ENCODE measurements around the gene THADA.

The THADA gene

DNA sequence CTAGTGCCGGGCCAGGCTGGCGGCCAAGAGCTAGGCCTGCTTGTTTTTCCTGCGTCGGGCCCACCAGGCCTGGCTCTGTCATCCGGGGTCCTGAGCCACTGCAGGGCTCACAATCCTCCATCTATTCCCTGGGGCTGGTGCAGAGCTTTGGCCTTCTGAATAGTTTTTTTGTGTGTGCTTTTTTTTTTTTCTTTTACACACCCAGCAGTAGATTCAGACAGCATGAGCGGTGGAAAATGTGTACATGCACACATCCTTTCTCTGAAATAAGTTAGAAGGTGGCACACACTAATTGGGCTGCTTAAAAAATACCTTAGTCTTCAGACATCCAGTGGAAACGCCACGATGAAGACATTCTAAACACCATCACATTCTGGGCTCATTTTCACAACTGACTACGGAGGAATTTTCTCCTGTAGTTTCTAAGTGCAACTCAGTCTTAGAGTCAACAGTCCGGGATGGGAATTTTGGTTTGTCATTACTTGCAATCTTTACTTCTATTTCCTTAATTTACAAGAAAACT lies 375.5 kb downstream of the THADA start:
- no peaks in the 10 kb centered on the region for H3K9me3 ChIP-seq (ENCODE audit: control insufficient read depth, insufficient read depth, low read depth, low read length)
- ChIA-PET CTCF (interaction anchor here (0.9 to 5.3 kb wide), 6 partner anchors 9 to 264 kb away, joined by 3 to 25 read pairs (median 4); no protein-coding TSS in a partner anchor), POLR2A (interaction anchor here (0.7 to 2.4 kb wide), 6 partner anchors 13 to 242 kb away, joined by 3 to 10 read pairs (median 4); no protein-coding TSS in a partner anchor)
- peaks cover 3 to 31% of the 10 kb centered on the region in 2 experiments; a peak in 1 of 3 replicates for H3K36me3 ChIP-seq (ENCODE audit: control insufficient read depth in 2 of 2, insufficient read depth in 1 of 2, low read length in 2 of 2)
- peaks cover 27% of the 10 kb centered on the region for H3K4me1 ChIP-seq (ENCODE audit: control insufficient read depth, insufficient read depth, low read length)
- TF ChIP-seq, protein P1, sequence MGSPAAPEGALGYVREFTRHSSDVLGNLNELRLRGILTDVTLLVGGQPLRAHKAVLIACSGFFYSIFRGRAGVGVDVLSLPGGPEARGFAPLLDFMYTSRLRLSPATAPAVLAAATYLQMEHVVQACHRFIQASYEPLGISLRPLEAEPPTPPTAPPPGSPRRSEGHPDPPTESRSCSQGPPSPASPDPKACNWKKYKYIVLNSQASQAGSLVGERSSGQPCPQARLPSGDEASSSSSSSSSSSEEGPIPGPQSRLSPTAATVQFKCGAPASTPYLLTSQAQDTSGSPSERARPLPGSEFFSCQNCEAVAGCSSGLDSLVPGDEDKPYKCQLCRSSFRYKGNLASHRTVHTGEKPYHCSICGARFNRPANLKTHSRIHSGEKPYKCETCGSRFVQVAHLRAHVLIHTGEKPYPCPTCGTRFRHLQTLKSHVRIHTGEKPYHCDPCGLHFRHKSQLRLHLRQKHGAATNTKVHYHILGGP (tag by site-specific recombination; IDR thresholded peaks at IDR 0.05): no peak
- TF ChIP-seq ZNF362 (tag by site-specific recombination; IDR thresholded peaks at IDR 0.05): 0 out of 2 replicates have a peak, but pooled peaks have one; percentile 44
- TF ChIP-seq ZSCAN4 (tag by site-specific recombination; IDR thresholded peaks at IDR 0.05): 0 out of 2 replicates have a peak, but pooled peaks have one; percentile 6
- no peak for TF ChIP-seq ZNF791 (tag by site-specific recombination; IDR thresholded peaks at IDR 0.05)
- TF ChIP-seq ZNF777 (tag by site-specific recombination; IDR thresholded peaks at IDR 0.05; ENCODE audit: borderline replicate concordance): no peak
- TF ChIP-seq ZNF571 (tag by site-specific recombination; IDR thresholded peaks at IDR 0.05): no peak
- no peak for TF ChIP-seq ZNF211 (tag by site-specific recombination; IDR thresholded peaks at IDR 0.05; ENCODE audit: low read depth)
- TF ChIP-seq ZNF133 (tag by site-specific recombination; IDR thresholded peaks at IDR 0.05): no peak
- peak; percentile 76; the same call in 1 of the 2 replicates for TF ChIP-seq ZFP69B (tag by site-specific recombination; IDR thresholded peaks at IDR 0.05)
- TF ChIP-seq ZNF366 (tag by site-specific recombination; conservative IDR thresholded peaks at IDR 0.05): no peak
- TF ChIP-seq PBX3 (CRISPR knock-in tag; IDR thresholded peaks at IDR 0.05): 0 out of 2 replicates have a peak, but pooled peaks have one; percentile 10
- no peak for TF ChIP-seq GFI1B (tag by site-specific recombination; IDR thresholded peaks at IDR 0.05)
- TF ChIP-seq GLIS1 (tag by site-specific recombination; IDR thresholded peaks at IDR 0.05): no peak
- TF ChIP-seq ZBTB7A (tag by site-specific recombination; IDR thresholded peaks at IDR 0.05; ENCODE audit: low read depth): no peak
- TF ChIP-seq, protein P2, sequence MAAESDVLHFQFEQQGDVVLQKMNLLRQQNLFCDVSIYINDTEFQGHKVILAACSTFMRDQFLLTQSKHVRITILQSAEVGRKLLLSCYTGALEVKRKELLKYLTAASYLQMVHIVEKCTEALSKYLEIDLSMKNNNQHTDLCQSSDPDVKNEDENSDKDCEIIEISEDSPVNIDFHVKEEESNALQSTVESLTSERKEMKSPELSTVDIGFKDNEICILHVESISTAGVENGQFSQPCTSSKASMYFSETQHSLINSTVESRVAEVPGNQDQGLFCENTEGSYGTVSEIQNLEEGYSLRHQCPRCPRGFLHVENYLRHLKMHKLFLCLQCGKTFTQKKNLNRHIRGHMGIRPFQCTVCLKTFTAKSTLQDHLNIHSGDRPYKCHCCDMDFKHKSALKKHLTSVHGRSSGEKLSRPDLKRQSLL (tag by site-specific recombination; IDR thresholded peaks at IDR 0.05): peak; percentile 89; the same call in 1 of the 2 replicates
- no peak for TF ChIP-seq ZNF202 (tag by site-specific recombination; IDR thresholded peaks at IDR 0.05; ENCODE audit: borderline replicate concordance)
- TF ChIP-seq OSR2 (tag by site-specific recombination; IDR thresholded peaks at IDR 0.05): no peak
- no peak for TF ChIP-seq ZNF555 (tag by site-specific recombination; conservative IDR thresholded peaks at IDR 0.05)
- TF ChIP-seq, protein P3, sequence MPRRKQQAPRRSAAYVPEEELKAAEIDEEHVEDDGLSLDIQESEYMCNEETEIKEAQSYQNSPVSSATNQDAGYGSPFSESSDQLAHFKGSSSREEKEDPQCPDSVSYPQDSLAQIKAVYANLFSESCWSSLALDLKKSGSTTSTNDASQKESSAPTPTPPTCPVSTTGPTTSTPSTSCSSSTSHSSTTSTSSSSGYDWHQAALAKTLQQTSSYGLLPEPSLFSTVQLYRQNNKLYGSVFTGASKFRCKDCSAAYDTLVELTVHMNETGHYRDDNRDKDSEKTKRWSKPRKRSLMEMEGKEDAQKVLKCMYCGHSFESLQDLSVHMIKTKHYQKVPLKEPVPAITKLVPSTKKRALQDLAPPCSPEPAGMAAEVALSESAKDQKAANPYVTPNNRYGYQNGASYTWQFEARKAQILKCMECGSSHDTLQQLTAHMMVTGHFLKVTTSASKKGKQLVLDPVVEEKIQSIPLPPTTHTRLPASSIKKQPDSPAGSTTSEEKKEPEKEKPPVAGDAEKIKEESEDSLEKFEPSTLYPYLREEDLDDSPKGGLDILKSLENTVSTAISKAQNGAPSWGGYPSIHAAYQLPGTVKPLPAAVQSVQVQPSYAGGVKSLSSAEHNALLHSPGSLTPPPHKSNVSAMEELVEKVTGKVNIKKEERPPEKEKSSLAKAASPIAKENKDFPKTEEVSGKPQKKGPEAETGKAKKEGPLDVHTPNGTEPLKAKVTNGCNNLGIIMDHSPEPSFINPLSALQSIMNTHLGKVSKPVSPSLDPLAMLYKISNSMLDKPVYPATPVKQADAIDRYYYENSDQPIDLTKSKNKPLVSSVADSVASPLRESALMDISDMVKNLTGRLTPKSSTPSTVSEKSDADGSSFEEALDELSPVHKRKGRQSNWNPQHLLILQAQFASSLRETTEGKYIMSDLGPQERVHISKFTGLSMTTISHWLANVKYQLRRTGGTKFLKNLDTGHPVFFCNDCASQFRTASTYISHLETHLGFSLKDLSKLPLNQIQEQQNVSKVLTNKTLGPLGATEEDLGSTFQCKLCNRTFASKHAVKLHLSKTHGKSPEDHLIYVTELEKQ (tag by site-specific recombination; IDR thresholded peaks at IDR 0.05; ENCODE audit: borderline replicate concordance): no peak
- no peak for TF ChIP-seq ZNF350 (tag by site-specific recombination; IDR thresholded peaks at IDR 0.05)
- TF ChIP-seq, protein P4, sequence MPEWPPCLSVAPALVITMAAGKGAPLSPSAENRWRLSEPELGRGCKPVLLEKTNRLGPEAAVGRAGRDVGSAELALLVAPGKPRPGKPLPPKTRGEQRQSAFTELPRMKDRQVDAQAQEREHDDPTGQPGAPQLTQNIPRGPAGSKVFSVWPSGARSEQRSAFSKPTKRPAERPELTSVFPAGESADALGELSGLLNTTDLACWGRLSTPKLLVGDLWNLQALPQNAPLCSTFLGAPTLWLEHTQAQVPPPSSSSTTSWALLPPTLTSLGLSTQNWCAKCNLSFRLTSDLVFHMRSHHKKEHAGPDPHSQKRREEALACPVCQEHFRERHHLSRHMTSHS (tag by site-specific recombination; IDR thresholded peaks at IDR 0.05): no peak
- 0 out of 2 replicates have a peak, but pooled peaks have one; percentile 77 for TF ChIP-seq ZNF692 (tag by site-specific recombination; IDR thresholded peaks at IDR 0.05)
- H3K27ac ChIP-seq (ENCODE audit: extremely low read depth, low read depth, low read length): peak overlapping the region; percentile 92
- peak overlapping the region; percentile 54 for H3K4me3 ChIP-seq (ENCODE audit: low read depth, low read length)

All from HEK293 (cell line).